22Rv1 (cell line): ENCODE measurements around the gene MIB2.

Source experiments
- H3K27ac ChIP-seq: fragments of 450-650 bp; 2 replicates; pipeline ENCODE4 v1.5.1; 2017
- ZFX ChIP-seq: fragments of 450-650 bp; IDR thresholded peaks from 2 replicates; pipeline ENCODE4 v1.6.1; 2017; ENCODE audit warnings: antibody characterized with exemption, borderline replicate concordance
- TF ChIP-seq, protein P1 (sequence below): fragments of 450-650 bp; IDR thresholded peaks from 2 replicates; pipeline ENCODE4 v1.5.1; 2017; ENCODE audit warnings: mild to moderate bottlenecking

Gene MIB2

DNA sequence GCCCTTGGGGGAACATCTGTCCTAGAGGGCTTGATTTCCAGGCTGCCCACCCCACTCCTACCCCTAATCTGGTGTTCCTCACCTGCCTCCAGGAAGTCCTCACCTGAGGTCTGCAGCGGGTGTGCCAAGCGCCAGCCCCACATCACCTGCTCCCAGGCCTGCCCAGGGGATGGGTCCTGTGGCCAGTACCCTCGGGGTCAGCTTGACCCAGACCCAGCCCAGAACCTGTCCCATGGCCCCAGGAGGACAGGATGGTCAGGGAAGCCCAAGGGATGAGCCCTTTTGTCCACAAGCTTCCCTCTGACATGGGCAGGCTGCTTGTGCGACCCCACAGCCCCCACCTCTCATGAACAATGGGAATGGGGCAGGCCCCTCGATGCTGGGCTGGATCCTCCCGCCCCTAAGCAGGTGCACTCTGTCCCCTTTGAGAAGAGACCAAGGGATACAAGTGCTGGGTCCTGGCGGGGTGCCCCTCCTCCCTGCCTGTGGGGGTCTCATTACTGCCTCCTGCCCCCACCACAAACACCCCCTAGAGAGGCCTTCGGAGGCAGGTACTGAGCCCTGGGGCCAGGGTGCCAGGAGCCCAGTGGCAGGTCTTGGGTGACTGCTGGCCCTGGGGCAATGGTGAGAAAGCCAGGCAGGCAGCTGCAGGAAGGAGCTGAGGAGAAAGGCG is 3.2 kb downstream of the MIB2 start:
- H3K27ac ChIP-seq = no peak overlapping the region
- no peak for TF ChIP-seq ZFX
- TF ChIP-seq, protein P1, sequence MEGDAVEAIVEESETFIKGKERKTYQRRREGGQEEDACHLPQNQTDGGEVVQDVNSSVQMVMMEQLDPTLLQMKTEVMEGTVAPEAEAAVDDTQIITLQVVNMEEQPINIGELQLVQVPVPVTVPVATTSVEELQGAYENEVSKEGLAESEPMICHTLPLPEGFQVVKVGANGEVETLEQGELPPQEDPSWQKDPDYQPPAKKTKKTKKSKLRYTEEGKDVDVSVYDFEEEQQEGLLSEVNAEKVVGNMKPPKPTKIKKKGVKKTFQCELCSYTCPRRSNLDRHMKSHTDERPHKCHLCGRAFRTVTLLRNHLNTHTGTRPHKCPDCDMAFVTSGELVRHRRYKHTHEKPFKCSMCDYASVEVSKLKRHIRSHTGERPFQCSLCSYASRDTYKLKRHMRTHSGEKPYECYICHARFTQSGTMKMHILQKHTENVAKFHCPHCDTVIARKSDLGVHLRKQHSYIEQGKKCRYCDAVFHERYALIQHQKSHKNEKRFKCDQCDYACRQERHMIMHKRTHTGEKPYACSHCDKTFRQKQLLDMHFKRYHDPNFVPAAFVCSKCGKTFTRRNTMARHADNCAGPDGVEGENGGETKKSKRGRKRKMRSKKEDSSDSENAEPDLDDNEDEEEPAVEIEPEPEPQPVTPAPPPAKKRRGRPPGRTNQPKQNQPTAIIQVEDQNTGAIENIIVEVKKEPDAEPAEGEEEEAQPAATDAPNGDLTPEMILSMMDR = no peak

DNA sequence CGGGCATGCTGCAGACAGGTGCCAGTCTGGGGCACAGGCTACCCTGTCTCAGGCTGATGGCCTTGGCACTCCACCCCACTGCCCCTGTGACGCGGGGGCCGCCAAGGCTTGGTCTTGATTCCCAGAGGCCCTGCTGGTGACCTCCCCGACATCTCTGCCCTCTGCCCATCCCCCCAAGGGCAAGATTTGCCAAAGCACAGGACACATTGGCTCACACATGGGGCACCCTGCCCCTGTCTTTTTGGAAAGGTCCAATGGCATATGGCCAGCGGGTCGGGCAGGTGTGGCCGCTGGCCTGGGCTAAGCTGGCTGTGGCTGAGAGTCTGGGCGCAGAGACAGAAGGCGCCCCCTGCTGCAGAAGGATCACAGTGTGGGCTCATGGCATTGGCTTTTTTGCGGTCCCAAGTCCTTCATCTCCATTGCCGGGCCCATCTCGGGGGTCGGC is 4.6 kb downstream of the MIB2 start:
- TF ChIP-seq ZFX = no peak
- TF ChIP-seq, protein P1 = peak; percentile 27; the same call in 1 of the 2 replicates
- H3K27ac ChIP-seq = no peak overlapping the region

DNA sequence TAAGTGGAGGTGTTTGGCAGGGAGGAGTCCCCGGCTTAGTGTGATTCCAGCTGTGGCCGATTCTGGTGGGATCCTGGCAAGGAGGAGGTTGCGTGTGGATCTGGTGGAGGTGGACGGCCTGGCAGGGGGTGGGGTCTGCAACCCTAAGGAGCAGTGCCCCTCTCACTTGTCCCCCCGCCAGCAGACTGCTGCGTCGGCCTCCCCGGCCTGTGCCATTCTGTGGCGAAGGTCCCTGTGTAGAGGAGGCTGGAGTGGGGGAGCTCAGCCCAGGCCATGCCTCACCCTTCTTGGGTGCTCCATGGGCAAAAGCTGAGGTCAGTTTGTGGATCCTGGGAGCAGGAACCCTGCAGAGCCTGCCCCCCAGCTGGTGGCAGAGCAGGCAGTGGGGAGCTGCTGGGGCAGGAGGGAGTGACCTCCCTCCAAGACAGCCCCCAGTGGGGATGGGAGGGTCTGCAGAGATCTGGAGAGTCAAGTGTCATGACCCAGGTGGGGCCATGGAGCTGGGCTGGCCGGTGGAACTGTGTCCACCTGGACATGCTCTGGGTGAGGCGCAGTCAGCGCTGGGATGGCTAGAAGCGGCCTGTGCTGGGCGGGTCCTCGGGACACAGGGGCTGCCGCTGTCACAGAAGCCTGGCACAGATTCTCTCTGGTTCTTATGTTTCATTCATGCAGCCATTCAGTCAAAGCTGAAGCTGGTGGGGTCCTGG is 5.3 kb downstream of the MIB2 start:
- no peak overlapping the region for H3K27ac ChIP-seq
- no peak for TF ChIP-seq ZFX
- TF ChIP-seq, protein P1 = no peak

DNA sequence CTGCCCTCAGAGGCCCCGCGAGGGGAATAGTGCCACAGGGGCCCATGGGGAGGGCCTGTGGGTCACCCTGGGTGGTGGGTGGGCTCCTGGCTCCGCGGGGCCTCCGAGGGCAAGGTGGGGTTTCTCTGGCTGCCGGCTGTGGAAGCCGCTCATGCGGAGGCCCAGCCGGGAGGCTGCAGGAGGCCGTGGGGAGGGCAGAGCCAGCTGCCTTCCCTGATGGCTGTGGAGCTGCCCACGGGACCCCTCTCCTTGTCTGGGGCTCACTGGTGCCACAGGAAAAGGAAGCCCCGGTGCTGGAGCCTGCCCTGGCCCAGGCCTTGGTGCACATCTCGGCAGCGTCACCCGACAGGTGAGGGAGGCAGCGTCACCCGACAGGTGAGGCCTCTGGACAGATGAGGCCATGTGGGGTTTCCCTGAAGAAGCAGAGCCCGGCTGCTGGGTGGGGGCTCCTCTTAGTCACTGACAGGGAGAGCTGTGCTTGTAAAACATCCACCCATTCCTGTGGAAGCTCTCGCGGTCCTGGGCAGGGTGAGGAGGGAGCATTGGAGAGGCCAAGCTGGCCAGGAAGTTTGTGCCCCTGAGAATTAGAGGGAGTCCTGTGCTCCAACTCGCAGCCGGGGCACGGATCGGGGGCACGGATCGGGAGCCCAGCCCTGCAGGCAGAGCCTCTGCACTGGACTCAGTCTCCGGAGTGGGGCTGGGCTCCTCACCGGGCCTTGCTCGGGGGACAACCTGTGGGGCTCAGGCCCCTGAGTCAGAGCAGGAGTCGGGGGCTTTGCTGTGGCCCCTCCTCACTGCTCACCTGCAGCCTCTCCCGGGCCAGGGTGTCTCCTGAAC is 6.1 kb downstream of the MIB2 start:
- H3K27ac ChIP-seq = no peak overlapping the region
- TF ChIP-seq, protein P1 = no peak
- no peak for TF ChIP-seq ZFX

DNA sequence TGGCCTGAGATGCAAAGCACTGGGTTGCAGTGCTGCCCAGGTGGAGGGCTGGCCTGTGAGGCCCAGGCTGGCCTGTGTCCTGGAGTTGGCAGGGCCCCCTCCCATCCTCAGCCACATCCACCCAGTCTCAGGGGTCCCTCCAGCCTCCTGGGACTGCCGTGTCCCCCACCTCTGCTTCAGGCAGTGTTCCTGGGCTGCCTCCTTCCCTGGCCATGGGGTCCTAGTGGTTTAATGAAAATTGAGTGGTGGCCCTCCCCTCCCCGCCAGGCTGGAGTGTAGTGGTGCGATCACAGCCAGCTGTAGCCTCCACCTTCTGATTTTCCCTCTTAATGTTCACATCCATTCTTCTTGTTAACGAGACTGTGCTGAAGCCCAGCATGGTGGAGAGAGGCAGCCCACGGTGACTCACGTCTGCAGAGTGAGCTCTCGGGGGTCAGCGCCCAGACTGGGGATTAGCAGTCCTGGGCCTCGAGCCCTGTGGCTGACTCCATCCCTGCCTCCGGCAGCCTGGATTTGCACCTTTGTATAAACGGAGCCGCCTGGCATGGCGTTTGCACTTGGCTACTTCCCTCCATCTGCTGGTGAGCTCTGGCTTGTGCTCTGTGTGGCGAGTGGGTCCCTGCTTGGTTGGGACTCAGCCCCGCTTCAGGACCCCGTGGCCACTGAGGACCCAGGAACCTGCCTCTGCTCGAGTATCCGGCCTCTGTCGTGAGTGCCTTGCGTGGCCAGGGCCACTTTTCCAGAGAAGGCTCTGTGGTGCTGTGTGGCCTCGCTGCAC is 6.9 kb downstream of the MIB2 start:
- no peak for TF ChIP-seq ZFX
- TF ChIP-seq, protein P1 = no peak
- no peak overlapping the region for H3K27ac ChIP-seq

DNA sequence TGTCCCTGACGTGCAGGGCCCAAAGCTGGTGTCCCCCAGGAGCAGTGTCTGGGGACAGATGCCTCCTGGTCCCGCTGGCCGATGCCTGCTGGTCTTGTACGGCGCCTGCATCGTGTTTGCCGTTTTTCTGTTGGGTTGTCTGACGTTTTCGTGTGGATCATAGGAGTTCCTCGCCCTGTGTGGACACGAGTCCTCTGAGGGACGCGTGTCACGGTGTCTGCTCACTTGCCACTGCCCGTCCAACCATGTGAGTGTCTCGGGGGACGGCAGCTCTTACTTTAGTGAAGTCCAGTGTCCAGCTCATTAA is 7.4 kb downstream of the MIB2 start:
- H3K27ac ChIP-seq = no peak overlapping the region
- TF ChIP-seq ZFX = no peak
- TF ChIP-seq, protein P1 = no peak
